NCI-H69 (cell line): ENCODE data around the gene E2F2.

Experiments used
- DNase-seq: peaks from one replicate; lab custom pipeline; 2025; lab: John Stamatoyannopoulos, UW

Gene E2F2

GRCh38 chr1:23483321-23484252 lies 47.4 kb downstream of the E2F2 start, which contains the start of gene ASAP3:
Gene ASAP3, minus strand, starts transcription at chr1:23484179. Its CDS starts 46 bp downstream, at chr1:23484133.
- peak; percentile 15 for DNase-seq

- no peak for DNase-seq
These were observed 49.1 kb downstream of the E2F2 start for GRCh38 chr1:23481904-23482303.

GRCh38 chr1:23481026-23481597 lies 49.9 kb downstream of the E2F2 start:
- no peak for DNase-seq

- no peak for DNase-seq
These were observed 50.6 kb downstream of the E2F2 start for GRCh38 chr1:23480187-23481025.

GRCh38 chr1:23479666-23479941 lies 51.4 kb downstream of the E2F2 start:
- no peak for DNase-seq

- no peak for DNase-seq
These were observed 52.0 kb downstream of the E2F2 start for GRCh38 chr1:23478896-23479665.

- DNase-seq: no peak
These were observed 53.5 kb downstream of the E2F2 start for GRCh38 chr1:23477359-23478144.

GRCh38 chr1:23475641-23476040 lies 55.4 kb downstream of the E2F2 start:
- no peak for DNase-seq

- DNase-seq: peak; percentile 8
These were observed 55.9 kb downstream of the E2F2 start for GRCh38 chr1:23475134-23475628.

GRCh38 chr1:23473037-23473800 lies 57.8 kb downstream of the E2F2 start:
- no peak for DNase-seq

GRCh38 chr1:23472351-23473036 lies 58.5 kb downstream of the E2F2 start:
- no peak for DNase-seq

- DNase-seq: no peak
These were observed 59.5 kb downstream of the E2F2 start for GRCh38 chr1:23471473-23472075.

- DNase-seq: no peak
These were observed 60.6 kb downstream of the E2F2 start for GRCh38 chr1:23470282-23471070.

GRCh38 chr1:23469372-23469982 lies 61.6 kb downstream of the E2F2 start:
- no peak for DNase-seq

GRCh38 chr1:23466423-23466989 lies 64.5 kb downstream of the E2F2 start:
- no peak for DNase-seq

- DNase-seq: no peak
These were observed 67.7 kb downstream of the E2F2 start for GRCh38 chr1:23463286-23463685.

GRCh38 chr1:23462766-23463165 lies 68.3 kb downstream of the E2F2 start:
- DNase-seq: no peak
